Activated CD4-positive, alpha-beta memory T cell treated with anti-CD3 and anti-CD28 coated beads for 36 hours (primary cell): ENCODE data around the gene TTC23. TPM values are rescaled to one million over a fixed set of nuclear protein-coding genes. Genes with fewer than 3 reads are reported as not detected.

Experiments used
- CTCF ChIA-PET: fragments of 350-600 bp; sonication (Branson Sonifier 250); formaldehyde crosslinking; loops from one replicate; lab custom pipeline; 2021; ENCODE audit warnings: antibody characterized with exemption, inconsistent platforms; lab: Charles Lee
- POLR2A ChIA-PET: fragments of 350-600 bp; sonication (Branson Sonifier 250); formaldehyde crosslinking; loops from one replicate; lab custom pipeline; 2021; ENCODE audit warnings: antibody characterized with exemption; lab: Charles Lee
- DNase-seq: peaks from one replicate; pipeline ENCODE4 v3.0.0-alpha.2; 2020
- H3K27ac Mint-ChIP-seq: one replicate; pipeline ENCODE4 v1.8.0; 2021; ENCODE audit warnings: mixed read lengths
- H3K27me3 Mint-ChIP-seq: one replicate; pipeline ENCODE4 v1.8.0; 2021; ENCODE audit warnings: mixed read lengths
- H3K36me3 Mint-ChIP-seq: one replicate; pipeline ENCODE4 v1.8.0; 2021; ENCODE audit warnings: mixed read lengths
- H3K4me1 Mint-ChIP-seq: one replicate; pipeline ENCODE4 v1.8.0; 2021; ENCODE audit warnings: low read depth, mixed read lengths
- H3K4me3 Mint-ChIP-seq: one replicate; pipeline ENCODE4 v1.8.0; 2021; ENCODE audit warnings: mild to moderate bottlenecking, mixed read lengths
- H3K9me3 Mint-ChIP-seq: one replicate; pipeline ENCODE4 v1.8.0; 2021; ENCODE audit warnings: mixed read lengths
- intact Hi-C: fragments of 100-400 bp; cut with micrococcal nuclease; formaldehyde crosslinking; loops from one replicate; pipeline ENCODE4 v1.15.1; 2023
- total RNA-seq, 2 experiments: library from RNA; stranded (reverse); gene quantifications; one replicate each; pipeline ENCODE4 v1.2.3, GENCODE V29; 2021

The TTC23 gene
- total RNA-seq, 2 experiments from 2014 or later, result 2.8 to 4.1 TPM

GRCh38 chr15:99130314-99130713, 119.1 kb downstream of the TTC23 start:
- Mint-ChIP-seq H3K4me3 (no peak overlapping the region), H3K27ac (no peak overlapping the region), H3K36me3 (no peaks in the 10 kb centered on the region), H3K4me1 (peaks cover 4% of the 10 kb centered on the region), H3K27me3 (no peaks in the 10 kb centered on the region), H3K9me3 (no peaks in the 10 kb centered on the region)
- ChIA-PET POLR2A (no interaction called here), CTCF (no interaction called here)
- intact Hi-C loops, result no loop called here
- no peak for DNase-seq

- CTCF ChIA-PET, result no interaction called here
- intact Hi-C loops, result no loop called here
- POLR2A ChIA-PET, result no interaction called here
- no peak overlapping the region for H3K4me3 Mint-ChIP-seq
- no peak overlapping the region for H3K27ac Mint-ChIP-seq
- H3K4me1 Mint-ChIP-seq, result no peaks in the 10 kb centered on the region
- no peaks in the 10 kb centered on the region for H3K9me3 Mint-ChIP-seq
- H3K36me3 Mint-ChIP-seq, result no peaks in the 10 kb centered on the region
- no peaks in the 10 kb centered on the region for H3K27me3 Mint-ChIP-seq
- no peak for DNase-seq
These were observed 119.7 kb downstream of the TTC23 start for GRCh38 chr15:99129644-99130043.

GRCh38 chr15:99128411-99128810, 121.0 kb downstream of the TTC23 start:
- intact Hi-C loops, result no loop called here
- H3K27ac Mint-ChIP-seq, result no peak overlapping the region
- POLR2A ChIA-PET, result no interaction called here
- H3K4me1 Mint-ChIP-seq, result no peaks in the 10 kb centered on the region
- no peaks in the 10 kb centered on the region for H3K27me3 Mint-ChIP-seq
- no peaks in the 10 kb centered on the region for H3K36me3 Mint-ChIP-seq
- DNase-seq, result no peak
- CTCF ChIA-PET, result no interaction called here
- H3K9me3 Mint-ChIP-seq, result no peaks in the 10 kb centered on the region
- no peak overlapping the region for H3K4me3 Mint-ChIP-seq

GRCh38 chr15:99127773-99128172, 121.6 kb downstream of the TTC23 start:
- Mint-ChIP-seq H3K9me3 (no peaks in the 10 kb centered on the region), H3K36me3 (no peaks in the 10 kb centered on the region), H3K27ac (no peak overlapping the region), H3K4me1 (no peaks in the 10 kb centered on the region), H3K4me3 (no peak overlapping the region), H3K27me3 (no peaks in the 10 kb centered on the region)
- intact Hi-C loops, result no loop called here
- ChIA-PET CTCF (no interaction called here), POLR2A (no interaction called here)
- DNase-seq, result no peak

- no peak for DNase-seq
- intact Hi-C loops, result no loop called here
- ChIA-PET POLR2A (no interaction called here), CTCF (no interaction called here)
- Mint-ChIP-seq H3K27ac (no peak overlapping the region), H3K27me3 (no peaks in the 10 kb centered on the region), H3K36me3 (no peaks in the 10 kb centered on the region), H3K4me1 (no peaks in the 10 kb centered on the region), H3K4me3 (no peak overlapping the region), H3K9me3 (no peaks in the 10 kb centered on the region)
These were observed 122.5 kb downstream of the TTC23 start for GRCh38 chr15:99126930-99127329.

GRCh38 chr15:99126131-99126588, 123.2 kb downstream of the TTC23 start:
- Mint-ChIP-seq H3K4me1 (no peaks in the 10 kb centered on the region), H3K27ac (no peak overlapping the region), H3K27me3 (no peaks in the 10 kb centered on the region), H3K36me3 (no peaks in the 10 kb centered on the region), H3K4me3 (no peak overlapping the region), H3K9me3 (no peaks in the 10 kb centered on the region)
- intact Hi-C loops, result no loop called here
- CTCF ChIA-PET, result interaction anchor here (1.2 kb wide), 1 partner anchor 25 kb away, joined by 3 read pairs; no protein-coding TSS in a partner anchor
- POLR2A ChIA-PET, result no interaction called here
- DNase-seq, result no peak

- no peak for DNase-seq
- no peak overlapping the region for H3K27ac Mint-ChIP-seq
- H3K4me1 Mint-ChIP-seq, result no peaks in the 10 kb centered on the region
- POLR2A ChIA-PET, result no interaction called here
- no peaks in the 10 kb centered on the region for H3K27me3 Mint-ChIP-seq
- intact Hi-C loops, result no loop called here
- no peak overlapping the region for H3K4me3 Mint-ChIP-seq
- CTCF ChIA-PET, result interaction anchor here (1.2 kb wide), 1 partner anchor 25 kb away, joined by 3 read pairs; no protein-coding TSS in a partner anchor
- H3K36me3 Mint-ChIP-seq, result no peaks in the 10 kb centered on the region
- no peaks in the 10 kb centered on the region for H3K9me3 Mint-ChIP-seq
These were observed 124.1 kb downstream of the TTC23 start for GRCh38 chr15:99125061-99125891.

GRCh38 chr15:99124641-99125040, 124.7 kb downstream of the TTC23 start:
- Mint-ChIP-seq H3K4me3 (no peak overlapping the region), H3K4me1 (no peaks in the 10 kb centered on the region), H3K9me3 (no peaks in the 10 kb centered on the region), H3K27me3 (peaks cover 1% of the 10 kb centered on the region), H3K27ac (no peak overlapping the region), H3K36me3 (no peaks in the 10 kb centered on the region)
- intact Hi-C loops, result no loop called here
- POLR2A ChIA-PET, result no interaction called here
- no peak for DNase-seq
- CTCF ChIA-PET, result no interaction called here

GRCh38 chr15:99123713-99124451, 125.5 kb downstream of the TTC23 start:
- Mint-ChIP-seq H3K4me3 (no peak overlapping the region), H3K27ac (no peak overlapping the region), H3K9me3 (no peaks in the 10 kb centered on the region), H3K36me3 (no peaks in the 10 kb centered on the region), H3K4me1 (no peaks in the 10 kb centered on the region), H3K27me3 (peaks cover 1% of the 10 kb centered on the region)
- ChIA-PET CTCF (no interaction called here), POLR2A (no interaction called here)
- no peak for DNase-seq
- intact Hi-C loops, result no loop called here

- no peak overlapping the region for H3K4me3 Mint-ChIP-seq
- H3K36me3 Mint-ChIP-seq, result no peaks in the 10 kb centered on the region
- no peaks in the 10 kb centered on the region for H3K9me3 Mint-ChIP-seq
- intact Hi-C loops, result no loop called here
- CTCF ChIA-PET, result no interaction called here
- DNase-seq, result no peak
- no peak overlapping the region for H3K27ac Mint-ChIP-seq
- POLR2A ChIA-PET, result no interaction called here
- peaks cover 1% of the 10 kb centered on the region for H3K27me3 Mint-ChIP-seq
- H3K4me1 Mint-ChIP-seq, result no peaks in the 10 kb centered on the region
These were observed 126.3 kb downstream of the TTC23 start for GRCh38 chr15:99122831-99123712.

GRCh38 chr15:99121691-99122410, 127.5 kb downstream of the TTC23 start:
- ChIA-PET POLR2A (no interaction called here), CTCF (no interaction called here)
- no peaks in the 10 kb centered on the region for H3K36me3 Mint-ChIP-seq
- no peaks in the 10 kb centered on the region for H3K4me1 Mint-ChIP-seq
- peaks cover 1% of the 10 kb centered on the region for H3K27me3 Mint-ChIP-seq
- H3K27ac Mint-ChIP-seq, result no peak overlapping the region
- intact Hi-C loops, result no loop called here
- H3K4me3 Mint-ChIP-seq, result no peak overlapping the region
- no peaks in the 10 kb centered on the region for H3K9me3 Mint-ChIP-seq
- no peak for DNase-seq
